Testis (tissue), 3 donors: ENCODE measurements around the gene INPP5A. TPM values are rescaled to one million over a fixed set of nuclear protein-coding genes. Genes with fewer than 3 reads are reported as not detected.

Experiments used
- DNase-seq: peaks from one replicate; pipeline ENCODE4 v3.0.0-alpha.2; 2019
- H3K27ac ChIP-seq, 2 donors: fragments of 200-600 bp; sonication (generic); one replicate each; pipeline ENCODE4 v1.5.1; 2019
- H3K27me3 ChIP-seq: fragments of 200-600 bp; sonication (generic); one replicate; pipeline ENCODE4 v1.5.1; 2019
- H3K36me3 ChIP-seq: fragments of 200-600 bp; sonication (generic); one replicate; pipeline ENCODE4 v1.5.1; 2017; ENCODE audit warnings: low read depth; ENCODE audit errors: missing control alignments
- H3K4me1 ChIP-seq: fragments of 200-600 bp; sonication (generic); one replicate; pipeline ENCODE4 v1.5.1; 2019
- H3K4me3 ChIP-seq, 2 donors: fragments of 200-600 bp; sonication (generic); one replicate each; pipeline ENCODE4 v1.5.1; 2017 to 2019
- H3K9me3 ChIP-seq: fragments of 200-600 bp; sonication (generic); one replicate; pipeline ENCODE4 v1.5.1; 2017
- CTCF ChIP-seq, 3 experiments: fragments of 450-650 bp in 2 of 3; fragments of 200-600 bp in 1 of 3; sonication (generic) in 1 of 3; IDR thresholded peaks; one replicate each; pipeline ENCODE4 v1.5.1; 2016 to 2019; ENCODE audit warnings: antibody characterized with exemption in 3 of 3, mild to moderate bottlenecking in 2 of 3, moderate library complexity in 1 of 3
- POLR2A ChIP-seq: fragments of 450-650 bp; IDR thresholded peaks from one replicate; pipeline ENCODE4 v1.6.1; 2017; ENCODE audit warnings: antibody characterized with exemption, mild to moderate bottlenecking, moderate library complexity
- WGBS, 2 donors: methylation state at CpG; one replicate each; pipeline ENCODE4 v1.1.5; 2018; 5-methylcytosine and 5-hydroxymethylcytosine counted together
- intact Hi-C: fragments of 100-400 bp; cut with DNase I; formaldehyde crosslinking; loops from one replicate; pipeline ENCODE4 v1.15.1; 2023; ENCODE audit warnings: low total_unique reads
- polyA plus RNA-seq: library from polyadenylated mRNA; stranded (reverse); fragments of 350-450 nt; fragmentation: Illumina TruSeq; extraction: RNeasy Lipid Tissue Mini Kit (QIAGEN cat#74804); gene quantifications from one replicate; pipeline ENCODE4 v1.2.3, GENCODE V29; 2014; ENCODE audit warnings: low read depth, low replicate concordance; ENCODE audit not compliant: insufficient read depth
- total RNA-seq, 2 donors: library from RNA; depleted of rRNA; stranded (reverse); fragments of >200 nt; gene quantifications; one replicate each; pipeline ENCODE4 v1.2.3, GENCODE V29; 2016

INPP5A gene
- total and polyA plus RNA-seq, 3 donors from 2014 or later: 54.1 to 103 (median 73.0) TPM

- Histone ChIP-seq H3K4me3 (no peak overlapping the region), H3K9me3 (no peaks in the 10 kb centered on the region), H3K4me1 (no peaks in the 10 kb centered on the region), H3K36me3 (no peaks in the 10 kb centered on the region), H3K27me3 (no peaks in the 10 kb centered on the region), H3K27ac (no peak overlapping the region)
- intact Hi-C loops: no loop called here
- 85 to 89% methylated on average over 20 to 32 of the region's 32 CpGs for WGBS, 2 donors
- TF ChIP-seq POLR2A (no peak), CTCF (IDR thresholded peaks at IDR 0.05) (no peak)
- DNase-seq: no peak
Measured at GRCh38 chr10:132558516-132559413, 21.2 kb downstream of the INPP5A start.

- H3K36me3 ChIP-seq: no peaks in the 10 kb centered on the region
- no peaks in the 10 kb centered on the region for H3K27me3 ChIP-seq
- 91 to 92% methylated on average over 11 of the region's 11 CpGs for WGBS, 2 donors
- DNase-seq: no peak
- intact Hi-C loops: no loop called here
- TF ChIP-seq CTCF (IDR thresholded peaks at IDR 0.05): no peak
- H3K4me3 ChIP-seq: no peak overlapping the region
- no peaks in the 10 kb centered on the region for H3K4me1 ChIP-seq
- no peaks in the 10 kb centered on the region for H3K9me3 ChIP-seq
- H3K27ac ChIP-seq: no peak overlapping the region
Measured at GRCh38 chr10:132559538-132559937, 22.0 kb downstream of the INPP5A start.

GRCh38 chr10:132560241-132560731 lies 22.7 kb downstream of the INPP5A start:
- H3K27ac ChIP-seq: no peak overlapping the region
- 44 to 57% methylated on average over 10 of the region's 10 CpGs for WGBS, 2 donors

GRCh38 chr10:132562177-132562915 lies 24.8 kb downstream of the INPP5A start:
- intact Hi-C loops: no loop called here

More at GRCh38 chr10:132560241-132560731, 22.7 kb downstream of the INPP5A start:
- H3K36me3 ChIP-seq: no peaks in the 10 kb centered on the region
- DNase-seq: no peak
- no peaks in the 10 kb centered on the region for H3K27me3 ChIP-seq
- H3K9me3 ChIP-seq: no peaks in the 10 kb centered on the region
- intact Hi-C loops: no loop called here
- H3K4me3 ChIP-seq: no peak overlapping the region
- H3K4me1 ChIP-seq: no peaks in the 10 kb centered on the region
- no peak for TF ChIP-seq CTCF (IDR thresholded peaks at IDR 0.05)
- no peak for TF ChIP-seq POLR2A

More at GRCh38 chr10:132562177-132562915, 24.8 kb downstream of the INPP5A start:
- no peak for DNase-seq
- no peaks in the 10 kb centered on the region for H3K36me3 ChIP-seq
- no peaks in the 10 kb centered on the region for H3K27me3 ChIP-seq
- 94 to 95% methylated on average over 9 to 29 of the region's 29 CpGs for WGBS, 2 donors
- no peaks in the 10 kb centered on the region for H3K9me3 ChIP-seq
- TF ChIP-seq POLR2A: no peak
- TF ChIP-seq CTCF (IDR thresholded peaks at IDR 0.05): no peak
- no peak overlapping the region for H3K4me3 ChIP-seq
- H3K4me1 ChIP-seq: no peaks in the 10 kb centered on the region
- no peak overlapping the region for H3K27ac ChIP-seq
